OCI-LY1 (cell line): Measurements from ENCODE around the gene GSTA1.
"Not testable (repeated sequence)": the region's sequence is repeated elsewhere in the genome, so short reads cannot be mapped to it uniquely, and the experiment has no call there.

Experiments used
- CTCF ChIP-seq: fragments of 200-600 bp; sonication (generic), shearing (Covaris generic); IDR thresholded peaks from 2 replicates; pipeline ENCODE4 v1.5.1; 2017; ENCODE audit warnings: mild to moderate bottlenecking, antibody characterized with exemption, low read length, moderate library complexity, mixed read lengths
- EZH2 ChIP-seq: fragments of 200-600 bp; sonication (generic), shearing (Covaris generic); IDR thresholded peaks from 2 replicates; pipeline ENCODE4 v1.8.0; 2017; ENCODE audit warnings: borderline replicate concordance, mixed run types, mild to moderate bottlenecking, antibody characterized with exemption, low read length, moderate library complexity, mixed read lengths

DNA sequence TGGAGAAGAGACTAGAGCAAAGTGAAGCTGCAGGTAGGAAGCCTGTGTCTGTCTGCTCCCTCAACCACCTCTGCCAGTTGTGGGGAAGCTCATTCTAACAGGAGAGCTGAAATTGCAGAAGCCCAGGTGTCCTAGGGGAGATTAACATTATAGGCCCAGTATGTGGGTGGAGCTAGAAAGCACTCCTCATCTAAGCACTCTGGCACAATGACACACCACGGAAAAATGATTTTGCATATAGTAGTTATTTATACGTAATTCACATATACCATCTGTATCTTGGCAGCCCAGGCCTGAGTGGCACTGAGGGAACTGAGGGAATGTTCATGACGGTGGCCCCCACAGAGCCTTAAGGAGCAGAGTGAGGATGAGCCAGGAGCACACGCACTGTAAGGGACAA, 27.3 kb upstream of the GSTA1 start:
- TF ChIP-seq CTCF, EZH2: not testable (repeated sequence)
